ENCODE data around the gene ACTRT2.

Gene ACTRT2

GRCh38 chr1:2983706-2984398, 37.4 kb upstream of the ACTRT2 start:
- DNase-seq: no peak

DNA sequence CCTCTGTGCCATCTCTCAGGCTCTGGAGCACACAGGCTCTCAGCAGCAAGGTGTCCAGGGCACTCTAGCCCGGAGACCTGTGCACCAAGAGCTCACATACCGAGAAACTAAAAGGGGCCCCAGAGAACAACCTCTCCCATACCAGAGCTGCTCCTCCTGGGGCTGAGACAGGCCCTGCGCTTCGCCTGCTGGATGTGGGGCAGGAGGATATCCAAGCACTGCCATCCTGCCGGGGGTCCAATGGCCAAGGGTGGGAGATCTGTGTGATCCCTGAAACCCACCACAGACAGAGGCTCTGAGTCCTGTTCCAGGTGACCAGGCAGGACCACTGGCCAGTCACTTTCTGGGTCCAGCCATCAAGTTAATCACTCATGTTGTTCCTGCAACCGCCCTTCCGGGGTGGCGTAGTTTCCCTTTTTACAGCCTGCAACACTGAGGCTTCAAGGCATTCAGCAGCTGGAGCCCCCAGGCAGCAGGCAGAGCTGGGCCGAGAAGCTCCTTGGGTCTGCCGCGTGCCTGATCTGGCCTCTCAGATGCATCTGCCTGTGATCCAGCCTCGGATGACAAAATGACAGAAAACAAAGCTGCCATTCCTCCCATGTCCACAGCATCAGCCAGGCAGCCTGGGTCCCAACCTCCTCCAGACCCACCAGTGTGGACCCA, 36.7 kb upstream of the ACTRT2 start:
- no peak for DNase-seq

- DNase-seq: peak; percentile 39 to 40
Observed at GRCh38 chr1:2985067-2985561, 36.2 kb upstream of the ACTRT2 start.

- DNase-seq: no peak
Observed at GRCh38 chr1:2985694-2986548, 35.3 kb upstream of the ACTRT2 start.

GRCh38 chr1:2986549-2987305, 34.5 kb upstream of the ACTRT2 start:
- DNase-seq: no peak

DNA sequence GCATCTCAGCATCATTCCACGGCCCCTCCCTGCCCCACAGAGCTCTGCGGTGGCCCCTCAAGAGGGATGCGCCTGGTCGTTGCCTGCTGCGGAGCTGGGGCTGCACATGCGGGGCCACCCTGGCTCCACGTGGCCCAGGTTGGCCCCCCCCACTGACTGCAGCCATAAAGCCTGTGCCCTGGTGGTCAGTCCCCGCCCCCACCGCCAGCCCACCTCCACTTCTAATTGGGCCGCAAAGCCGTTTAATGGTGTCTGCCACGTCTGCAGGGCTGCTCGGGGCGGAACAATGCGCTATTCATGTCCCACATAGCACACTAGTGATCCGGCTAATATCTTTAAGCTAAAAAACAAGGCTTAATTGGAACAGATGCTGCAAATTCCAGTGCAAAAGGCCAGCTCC, 33.5 kb upstream of the ACTRT2 start:
- no peak for DNase-seq

GRCh38 chr1:2988256-2988655, 33.0 kb upstream of the ACTRT2 start:
- DNase-seq: peak in 1 of 2 donors; percentile 28

GRCh38 chr1:2989185-2989584, 32.1 kb upstream of the ACTRT2 start:
- DNase-seq: no peak

DNA sequence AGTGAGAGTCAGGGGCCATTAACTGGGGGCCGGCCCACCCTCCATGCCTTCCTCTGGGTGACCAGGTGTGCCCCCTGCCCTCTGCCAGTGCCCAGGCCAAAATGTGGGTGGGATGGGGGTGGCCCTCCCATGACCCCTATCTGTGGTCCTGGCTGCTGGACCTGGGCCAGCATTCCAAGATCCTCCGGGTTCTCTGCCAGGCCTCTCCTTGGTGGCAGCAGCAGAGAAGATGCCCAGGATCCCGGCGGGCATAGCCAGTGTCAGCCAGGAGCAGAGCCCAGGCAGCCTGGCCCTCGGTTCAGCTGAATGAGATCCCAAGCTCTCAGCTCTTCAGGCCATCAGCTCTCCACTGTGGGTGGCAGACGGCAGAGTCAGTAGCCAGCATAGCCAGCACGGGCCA, 31.3 kb upstream of the ACTRT2 start:
- no peak for DNase-seq

DNA sequence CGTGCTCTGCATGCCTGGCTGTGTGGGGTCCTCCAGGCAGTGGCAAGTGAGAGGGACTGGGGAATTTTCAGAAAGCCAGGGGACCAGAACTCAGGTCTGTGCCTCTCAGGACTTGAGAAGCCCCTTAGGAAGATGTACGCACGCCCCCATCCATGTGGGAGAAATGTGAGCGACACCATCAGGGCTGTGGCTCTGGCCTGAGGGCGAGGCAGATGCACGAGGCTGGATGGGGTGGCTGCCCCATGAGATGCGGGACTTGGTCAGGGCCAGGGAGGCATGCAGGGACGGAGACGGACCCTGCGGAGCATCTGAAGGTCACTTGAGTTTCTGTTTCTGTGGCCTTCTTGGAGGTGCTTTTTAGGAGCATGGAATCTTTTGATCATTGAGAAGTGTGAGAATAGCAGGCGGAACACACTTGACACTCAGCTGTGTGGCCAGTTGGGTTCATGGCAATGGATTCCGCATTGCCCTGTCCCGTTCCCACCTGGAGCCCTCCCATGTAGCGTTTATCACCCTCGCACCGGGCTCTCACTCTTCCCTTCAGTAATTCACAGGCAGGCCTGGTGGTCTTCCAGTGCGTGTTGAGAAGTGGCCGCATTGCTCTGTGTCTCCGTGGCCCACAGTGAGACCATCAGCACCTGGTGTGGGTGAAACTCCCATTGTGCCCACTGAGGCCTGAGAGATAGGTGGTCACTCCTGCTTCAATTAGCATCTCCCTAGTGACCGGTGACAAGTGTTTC, 30.7 kb upstream of the ACTRT2 start:
- no peak for DNase-seq

DNA sequence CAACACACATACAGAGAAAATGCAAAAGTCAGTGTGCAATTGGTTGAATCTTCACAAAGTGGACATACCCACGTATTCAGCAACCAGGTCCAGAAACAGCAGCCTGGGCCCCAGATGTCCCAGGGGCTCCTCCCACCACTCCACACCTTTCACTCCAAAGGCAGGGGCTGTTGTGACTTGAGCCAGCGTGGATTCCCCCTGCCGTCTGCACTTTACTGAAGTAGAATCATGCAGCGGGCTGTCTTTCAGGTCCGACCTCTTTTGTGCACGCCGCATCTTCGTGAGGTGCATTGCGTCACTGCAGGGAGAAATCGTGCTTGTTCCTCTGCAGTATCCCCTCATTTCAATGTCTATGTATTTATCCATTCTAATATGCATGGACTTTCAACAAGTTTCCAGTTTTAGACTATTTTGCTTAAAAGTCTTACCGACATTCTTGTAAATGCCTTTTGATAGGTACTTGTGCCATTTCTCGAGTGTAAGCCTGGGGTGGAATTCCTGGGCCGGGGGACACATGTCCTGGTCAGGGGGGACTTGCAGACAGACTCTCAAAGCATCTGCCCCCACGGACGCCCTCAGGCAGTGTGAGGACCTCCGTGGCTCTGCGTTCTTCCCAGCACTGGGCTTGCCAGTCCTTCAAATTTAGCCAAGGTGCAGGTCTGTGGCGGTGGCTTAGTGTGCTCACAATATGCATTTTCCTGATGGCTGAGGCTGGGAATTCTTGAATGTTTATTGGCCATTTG, 29.3 kb upstream of the ACTRT2 start:
- DNase-seq: no peak

GRCh38 chr1:2998503-2999100, 22.7 kb upstream of the ACTRT2 start:
- DNase-seq: no peak

DNA sequence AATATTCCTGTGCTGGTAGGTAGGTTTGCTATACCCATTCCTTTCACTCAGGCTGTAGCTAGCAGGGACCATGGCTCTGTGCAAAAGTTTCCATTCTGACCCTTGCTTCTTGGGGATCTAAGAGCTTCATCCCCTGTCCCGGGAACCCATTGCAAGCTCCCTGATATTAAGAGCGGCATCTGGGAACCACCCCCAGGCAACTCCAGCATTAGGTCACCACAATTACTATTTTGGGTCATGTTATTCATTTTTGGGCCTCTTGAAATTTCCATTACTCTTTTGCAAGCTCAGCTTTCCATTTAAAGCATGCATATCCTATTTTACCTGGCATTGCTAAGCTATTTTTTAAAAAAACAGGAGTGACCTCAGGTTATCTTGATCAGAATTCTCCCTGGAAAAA, 22.1 kb upstream of the ACTRT2 start:
- DNase-seq: no peak

DNA sequence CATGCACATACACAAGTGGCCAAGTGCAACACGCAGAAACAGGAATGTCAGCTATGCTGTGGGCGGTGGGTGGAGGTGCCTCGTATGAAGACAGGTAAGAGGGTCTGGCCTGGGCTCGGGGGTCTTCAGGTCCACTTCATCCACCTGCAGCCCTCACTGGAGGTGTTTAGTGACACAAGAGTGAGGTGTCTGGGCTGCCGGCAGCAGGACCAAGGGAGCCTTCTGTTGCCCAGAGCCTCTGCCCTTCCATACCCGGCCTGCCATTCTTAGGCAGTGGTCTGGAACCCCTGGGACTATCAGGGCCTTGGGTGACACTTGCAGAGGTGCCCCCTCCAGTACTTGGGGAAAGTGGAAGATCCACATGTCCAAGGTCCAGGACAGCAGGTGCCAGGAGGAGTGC, 21.7 kb upstream of the ACTRT2 start:
- no peak for DNase-seq

DNA sequence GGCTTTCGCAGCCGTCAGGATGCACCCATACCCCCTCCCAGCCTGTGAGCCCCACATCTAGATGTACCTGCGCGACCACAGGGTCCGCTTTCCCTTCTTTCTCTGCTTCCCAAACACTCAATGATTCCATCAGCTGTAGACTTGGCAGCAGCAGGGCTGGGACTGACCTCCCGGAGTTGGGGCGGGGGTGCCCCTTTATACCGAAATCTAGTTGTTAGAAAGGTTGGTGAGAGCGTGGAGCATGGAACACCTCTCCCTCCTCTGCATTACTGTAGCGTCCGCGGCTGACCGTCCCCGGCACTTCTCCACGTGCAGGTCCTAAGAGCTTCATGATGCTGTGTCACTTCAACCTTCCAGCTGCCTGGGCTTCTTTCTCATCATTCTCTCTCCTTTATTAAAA, 21.1 kb upstream of the ACTRT2 start:
- no peak for DNase-seq

GRCh38 chr1:3000671-3001470, 20.4 kb upstream of the ACTRT2 start:
- no peak for DNase-seq

DNA sequence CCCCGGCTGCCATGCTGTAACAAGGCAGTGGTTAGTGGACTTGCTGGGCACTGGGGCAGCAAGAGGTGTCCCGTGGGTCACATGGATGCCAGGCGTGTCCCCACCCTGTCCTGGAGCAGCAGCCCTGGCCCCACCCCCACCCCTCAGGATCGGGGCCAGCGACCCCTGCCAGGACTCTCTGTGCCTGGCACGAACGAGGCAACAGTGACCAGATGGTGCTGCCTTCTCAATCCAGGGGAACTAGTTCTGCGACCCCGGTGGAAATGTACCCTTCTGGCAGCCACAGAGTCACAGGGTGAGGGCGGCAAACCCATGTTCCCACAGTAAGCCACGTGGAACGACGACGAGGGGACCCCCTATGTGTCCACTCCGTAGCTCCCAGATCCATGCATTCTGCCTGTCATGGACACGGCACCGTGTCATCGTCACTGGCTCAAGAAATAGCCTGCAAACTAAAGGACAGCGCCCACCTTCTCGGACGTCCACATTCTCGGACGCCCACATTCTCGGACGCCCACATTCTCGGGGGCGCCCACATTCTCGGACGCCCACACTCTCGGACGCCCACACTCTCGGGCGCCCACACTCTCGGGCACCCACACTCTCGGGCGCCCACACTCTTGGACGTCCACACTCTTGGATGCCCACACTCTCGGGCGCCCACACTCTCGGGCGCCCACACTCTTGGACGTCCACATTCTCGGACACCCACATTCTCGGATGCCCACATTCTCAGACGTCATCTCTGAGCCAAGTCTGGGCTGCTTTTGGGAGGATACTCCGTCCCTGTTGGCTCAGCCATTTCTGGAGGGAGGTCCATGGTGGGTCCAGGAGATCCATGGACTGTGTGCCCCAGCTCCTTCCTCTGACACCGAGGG, 19.6 kb upstream of the ACTRT2 start:
- DNase-seq: no peak

- DNase-seq: no peak
Observed at GRCh38 chr1:3002349-3003038, 18.8 kb upstream of the ACTRT2 start.

Measured in hippocampal formation (tissue), 2 donors.